HepG2 (cell line): ENCODE results near the gene DDX11. TPM values are rescaled to one million over a fixed set of nuclear protein-coding genes. Genes with fewer than 3 reads are reported as not detected.
"Not testable (repeated sequence)": the region's sequence is repeated elsewhere in the genome, so short reads cannot be mapped to it uniquely, and the experiment has no call there.

ENCODE experiments used
- ATAC-seq: fragments of 200-7000 bp; cut with Tn5 transposase; 3 replicates; pipeline ENCODE4 v1.9.1; 2020; ENCODE audit warnings: mild to moderate bottlenecking, moderate library complexity
- BruUV-seq: library from RNA; stranded (reverse); fragments of 400-500 nt; replicated peaks from 2 replicates; lab custom pipeline; 2021; lab: Mats Ljungman, UMichigan
- CTCF ChIA-PET: fragments of 300-600 bp; formaldehyde crosslinking; extraction: SDS; loops from one replicate; lab custom pipeline; 2021; ENCODE audit warnings: low total read pairs, inconsistent platforms, low intra/inter-chr PET ratio; lab: Yijun Ruan, JAX
- POLR2A ChIA-PET: fragments of 350-600 bp; sonication (Branson Sonifier 250); formaldehyde crosslinking; loops from one replicate; lab custom pipeline; 2020; ENCODE audit warnings: antibody characterized with exemption, inconsistent platforms; lab: Yijun Ruan, JAX
- DNase-seq: peaks from one replicate; pipeline ENCODE4 v3.0.0-alpha.2; 2015; ENCODE audit warnings: low spot score
- FAIRE-seq: peaks from 3 replicates; lab custom pipeline; 2011; peaks lifted over from hg19 to GRCh38; lab: Jason Lieb, UNC
- H2AFZ ChIP-seq: one replicate; pipeline ENCODE4 v1.6.1; 2011; ENCODE audit warnings: low read length, inconsistent platforms
- H3K27ac ChIP-seq: fragments of 300-600 bp; 3 replicates; pipeline ENCODE4 v1.8.0; 2011; ENCODE audit warnings: mixed run types, mild to moderate bottlenecking, mixed read lengths, low read length, inconsistent platforms; ENCODE audit not compliant: insufficient read depth; ENCODE audit errors: extremely low read length
- H3K27me3 ChIP-seq, 2 experiments: fragments of 200-600 bp in 1 of 2; 2 replicates in 1 of 2; 3 replicates in 1 of 2; pipeline versions ENCODE4 v1.6.0 to v1.8.0; 2011; ENCODE audit warnings: low read length in 2 of 2, mild to moderate bottlenecking in 2 of 2, moderate library complexity in 2 of 2, inconsistent platforms in 1 of 2; ENCODE audit not compliant: insufficient read depth in 2 of 2, control insufficient read depth in 1 of 2
- H3K36me3 ChIP-seq, 2 experiments: fragments of 200-600 bp in 1 of 2; replicated peaks in 1 of 2; 2 replicates in 1 of 2; 3 replicates in 1 of 2; pipeline versions ENCODE4 v1.5.1 to v1.8.0; 2011; ENCODE audit warnings: low read length in 2 of 2, inconsistent platforms in 1 of 2; ENCODE audit not compliant: insufficient read depth in 2 of 2, control insufficient read depth in 1 of 2
- H3K4me1 ChIP-seq: 2 replicates; pipeline ENCODE4 v1.5.1; 2012; ENCODE audit warnings: low read length, inconsistent platforms; ENCODE audit not compliant: insufficient read depth
- H3K4me2 ChIP-seq: 2 replicates; pipeline ENCODE4 v1.6.0; 2011; ENCODE audit warnings: low read depth, low read length, inconsistent platforms
- H3K4me3 ChIP-seq, 3 experiments: fragments of 200-600 bp in 1 of 3; sonication (generic), shearing (Covaris generic) in 1 of 3; replicated peaks in 1 of 3; 2 replicates each; pipeline ENCODE4 v1.5.1; 2011 to 2016; ENCODE audit warnings: low read length in 3 of 3, inconsistent platforms in 2 of 3, low read depth in 2 of 3, mild to moderate bottlenecking in 2 of 3, control low read depth in 1 of 3, mixed read lengths in 1 of 3; ENCODE audit not compliant: insufficient read depth in 1 of 3
- H3K79me2 ChIP-seq: one replicate; pipeline ENCODE4 v1.6.1; 2011; ENCODE audit warnings: low read length, inconsistent platforms; ENCODE audit not compliant: insufficient read depth
- H3K9ac ChIP-seq: 2 replicates; pipeline ENCODE4 v1.6.0; 2011; ENCODE audit warnings: mild to moderate bottlenecking, low read depth, low read length, inconsistent platforms; ENCODE audit not compliant: insufficient read depth
- H3K9me3 ChIP-seq: 2 replicates; pipeline ENCODE4 v1.5.1; 2012; ENCODE audit warnings: mild to moderate bottlenecking, low read length
- H4K20me1 ChIP-seq: 2 replicates; pipeline ENCODE4 v1.6.0; 2011; ENCODE audit warnings: inconsistent platforms, mild to moderate bottlenecking, low read length, moderate library complexity; ENCODE audit not compliant: insufficient read depth
- ATF1 ChIP-seq: IDR thresholded peaks from 2 replicates; pipeline ENCODE4 v1.6.1; 2016; ENCODE audit warnings: mild to moderate bottlenecking, control low read depth
- CBX2 ChIP-seq, 2 experiments: fragments of 200-600 bp in 1 of 2; sonication (generic); formaldehyde crosslinking in 1 of 2; IDR thresholded peaks; 2 replicates each; pipeline versions ENCODE4 v1.7.0 to v1.8.1; 2018 to 2022; ENCODE audit warnings: low read depth in 2 of 2, low read length in 1 of 2, mild to moderate bottlenecking in 1 of 2, missing genetic modification reagents in 1 of 2
- IRX3 ChIP-seq: sonication (generic); formaldehyde crosslinking; IDR thresholded peaks from 2 replicates; pipeline ENCODE4 v1.8.1; 2023; ENCODE audit warnings: mild to moderate bottlenecking, low read depth, missing genetic modification reagents, borderline replicate concordance
- KDM5B ChIP-seq: sonication (generic); formaldehyde crosslinking; IDR thresholded peaks from 2 replicates; pipeline ENCODE4 v1.4.0; 2020; ENCODE audit warnings: missing genetic modification reagents, mild to moderate bottlenecking, borderline replicate concordance
- KLF15 ChIP-seq: sonication (generic); formaldehyde crosslinking; IDR thresholded peaks from 2 replicates; pipeline ENCODE4 v1.8.1; 2023; ENCODE audit warnings: borderline replicate concordance, mild to moderate bottlenecking, inconsistent platforms, missing genetic modification reagents, mixed read lengths
- MTF2 ChIP-seq: sonication (generic); formaldehyde crosslinking; IDR thresholded peaks from 2 replicates; pipeline ENCODE4 v1.5.0; 2020; ENCODE audit warnings: missing genetic modification reagents, borderline replicate concordance
- PAF1 ChIP-seq: IDR thresholded peaks from 2 replicates; pipeline ENCODE4 v1.6.1; 2016; ENCODE audit warnings: missing genetic modification reagents, missing compliant biosample characterization
- RBFOX2 ChIP-seq: fragments of 200-400 bp; formaldehyde crosslinking; IDR thresholded peaks from 2 replicates; pipeline ENCODE4 v1.6.1; 2017; ENCODE audit warnings: low read depth, mild to moderate bottlenecking, low read length
- RNF2 ChIP-seq: fragments of 450-650 bp; conservative IDR thresholded peaks from 2 replicates; pipeline ENCODE4 v1.6.1; 2016; ENCODE audit warnings: low read depth
- ZBTB21 ChIP-seq: sonication (generic); formaldehyde crosslinking; IDR thresholded peaks from 2 replicates; pipeline ENCODE4 v1.4.0; 2020; ENCODE audit warnings: missing genetic modification reagents
- ZNF136 ChIP-seq: sonication (generic); formaldehyde crosslinking; IDR thresholded peaks from 2 replicates; pipeline ENCODE4 v1.8.1; 2022; ENCODE audit warnings: low read depth, mild to moderate bottlenecking, moderate library complexity, missing genetic modification reagents
- ZNF562 ChIP-seq: sonication (generic); formaldehyde crosslinking; IDR thresholded peaks from 2 replicates; pipeline ENCODE4 v1.8.0; 2022; ENCODE audit warnings: missing genetic modification reagents, borderline replicate concordance
- ZNF567 ChIP-seq: sonication (generic); formaldehyde crosslinking; IDR thresholded peaks from 2 replicates; pipeline ENCODE4 v1.8.1; 2023; ENCODE audit warnings: mild to moderate bottlenecking, missing genetic modification reagents, borderline replicate concordance
- ZNF746 ChIP-seq: sonication (generic); formaldehyde crosslinking; IDR thresholded peaks from 2 replicates; pipeline ENCODE4 v1.8.0; 2022; ENCODE audit warnings: mild to moderate bottlenecking, missing genetic modification reagents
- ZNF775 ChIP-seq: sonication (generic); formaldehyde crosslinking; IDR thresholded peaks from 2 replicates; pipeline ENCODE4 v1.4.0; 2020; ENCODE audit warnings: missing genetic modification reagents, mild to moderate bottlenecking, moderate library complexity, borderline replicate concordance
- ZNF780A ChIP-seq: sonication (generic); formaldehyde crosslinking; IDR thresholded peaks from 2 replicates; pipeline ENCODE4 v1.8.0; 2022; ENCODE audit warnings: mild to moderate bottlenecking, missing genetic modification reagents, moderate library complexity
- WGBS: methylation state at CpG from one replicate; pipeline ENCODE4 v1.1.6; 2017; ENCODE audit warnings: low lambda C conversion rate; 5-methylcytosine and 5-hydroxymethylcytosine counted together
- in situ Hi-C: cut with HindIII; loops from 2 replicates; pipeline ENCODE4 v1.10.0; 2017; ENCODE audit warnings: low pct_unique_long_range_greater_than_20kb; ENCODE audit not compliant: extremely low pct_ligation_motif_present
- intact Hi-C: fragments of 100-400 bp; cut with micrococcal nuclease; formaldehyde crosslinking; loops from one replicate; pipeline ENCODE4 v1.10.0; 2022; ENCODE audit not compliant: unreplicated experiment
- polyA plus RNA-seq, 8 experiments: library from polyadenylated mRNA; depleted of rRNA in 3 of 8; stranded (reverse) in 7 of 8; unstranded in 1 of 8; fragments of >200 nt; fragmentation: Illumina TruSeq in 4 of 8; extraction: Trizol in 4 of 8; gene quantifications; 2 replicates each; pipeline versions ENCODE4 v1.2.1 to v1.2.3, GENCODE V29; 2011 to 2016; ENCODE audit warnings: low read depth in 4 of 8, missing spikeins in 1 of 8, mixed read lengths in 1 of 8; ENCODE audit not compliant: insufficient read depth in 1 of 8
- total RNA-seq, 5 experiments: library from RNA; depleted of rRNA; stranded (reverse); fragments of >200 nt; fragmentation: Illumina TruSeq; extraction: Trizol; gene quantifications; 2 replicates each; pipeline ENCODE4 v1.2.3, GENCODE V29; 2016; ENCODE audit warnings: low read depth in 1 of 5

The DDX11 gene
- total and polyA plus RNA-seq, 2 of the 13 experiments (the other 11 are each of a cell fraction or from before 2014, with no cell fraction given): 23.9 to 40.8 TPM

- Histone ChIP-seq H3K27ac (no peak overlapping the region), H3K36me3 (no peaks in the 10 kb centered on the region), H3K4me1 (no peaks in the 10 kb centered on the region), H4K20me1 (no peaks in the 10 kb centered on the region), H3K9ac (no peak overlapping the region), H3K27me3 (peaks cover 0 to 2% of the 10 kb centered on the region in 2 experiments; a peak in 2 of 5 replicates)
- in situ Hi-C loops: no loop called here
- no peak for ATAC-seq
- CTCF ChIA-PET: no interaction called here
- BruUV-seq: no TSS peak
- no peak for TF ChIP-seq RBFOX2
- no peak for TF ChIP-seq KLF15 (CRISPR knock-in tag)
- TF ChIP-seq ZNF780A (CRISPR knock-in tag): no peak
- no peak for TF ChIP-seq ZNF136 (CRISPR knock-in tag)
- no peak for TF ChIP-seq MTF2 (CRISPR knock-in tag)
- TF ChIP-seq ZNF775 (CRISPR knock-in tag): no peak
- no peak for TF ChIP-seq KDM5B
- TF ChIP-seq ZBTB21 (CRISPR knock-in tag): no peak
- TF ChIP-seq IRX3 (CRISPR knock-in tag): no peak
- TF ChIP-seq CBX2 (IDR thresholded peaks at IDR 0.05; ENCODE audit: low read depth, low read length): no peak
- TF ChIP-seq CBX2 (CRISPR knock-in tag; IDR thresholded peaks at IDR 0.05; ENCODE audit: low read depth): no peak
- TF ChIP-seq ZNF562: no peak
- no peak for TF ChIP-seq RNF2
- TF ChIP-seq ZNF746 (CRISPR knock-in tag): no peak
- TF ChIP-seq ATF1 (CRISPR knock-in tag): no peak
- no peak for TF ChIP-seq PAF1
- no peak for TF ChIP-seq ZNF567 (CRISPR knock-in tag)
- TF ChIP-seq, all 625 proteins: peak for 0
- POLR2A ChIA-PET: no interaction called here
- FAIRE-seq (no peak), DNase-seq (no peak)
- intact Hi-C loops: no loop called here
- Histone ChIP-seq H3K79me2 (no peaks in the 10 kb centered on the region), H3K4me2 (no peak overlapping the region), H3K4me3 (no peak overlapping the region), H3K9me3 (no peaks in the 10 kb centered on the region), H2AFZ (no peak overlapping the region)
- WGBS: 42% methylated on average over 7 of the region's 7 CpGs
These were observed 47.5 kb upstream of the DDX11 start for GRCh38 chr12:31026202-31026601.

DNA sequence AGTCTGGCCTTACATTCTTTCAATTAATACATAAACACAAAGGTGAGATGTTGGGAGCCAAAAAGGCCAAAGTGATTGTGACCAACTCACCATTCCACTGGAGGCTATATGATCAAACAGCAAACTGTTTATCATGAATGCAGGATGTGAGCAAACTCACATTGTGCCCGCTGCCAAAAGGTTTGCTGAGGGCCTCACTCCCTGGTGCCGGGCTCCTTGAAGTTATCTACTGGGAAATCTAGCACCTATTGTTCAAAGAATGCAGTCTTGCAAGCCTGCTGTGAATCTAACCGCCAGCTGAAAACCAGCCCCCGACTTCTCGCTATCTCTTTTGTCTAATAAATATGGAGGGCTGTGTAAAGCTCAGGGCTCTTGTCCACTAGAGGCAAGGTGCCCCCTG, 46.7 kb upstream of the DDX11 start:
- H3K79me2 ChIP-seq, in situ Hi-C loops, H4K20me1 ChIP-seq, intact Hi-C loops, H3K4me1 ChIP-seq, H3K4me3 ChIP-seq, H2AFZ ChIP-seq, H3K36me3 ChIP-seq, POLR2A ChIA-PET, H3K27me3 ChIP-seq, H3K9ac ChIP-seq, H3K4me2 ChIP-seq, CTCF ChIA-PET, BruUV-seq, H3K9me3 ChIP-seq, H3K27ac ChIP-seq, ATAC-seq, DNase-seq, FAIRE-seq: not testable (repeated sequence)
- WGBS: 87% methylated on average over 3 of the region's 5 CpGs
